A673 (cell line): ENCODE results near the gene SPTLC3.

Experiments
- CTCF ChIP-seq: fragments of 300-800, 200-600 bp; sonication (generic); conservative IDR thresholded peaks from 2 replicates; pipeline ENCODE4 v1.5.1; 2017; ENCODE audit warnings: low read depth, mild to moderate bottlenecking, antibody characterized with exemption, low read length, moderate library complexity, mixed read lengths
- EZH2 ChIP-seq: fragments of 200-600 bp; sonication (generic); IDR thresholded peaks from 2 replicates; pipeline ENCODE4 v1.6.1; 2017; ENCODE audit warnings: borderline replicate concordance, low read depth, mild to moderate bottlenecking, mixed read lengths, antibody characterized with exemption, low read length; ENCODE audit not compliant: poor library complexity, severe bottlenecking

GRCh38 chr20:13099676-13100075 is 90.9 kb downstream of the SPTLC3 start:
- TF ChIP-seq EZH2, result no peak
- TF ChIP-seq CTCF, result no peak
